GF-D8 (cell line): ENCODE results near the gene CNOT3.

Experiments used
- DNase-seq: peaks from one replicate; lab custom pipeline; 2025; lab: John Stamatoyannopoulos, UW

The CNOT3 gene

GRCh38 chr19:54121259-54121658, 16.3 kb upstream of the CNOT3 start:
- no peak for DNase-seq

- no peak for DNase-seq
These were observed 13.9 kb upstream of the CNOT3 start for GRCh38 chr19:54123682-54124081.

DNA sequence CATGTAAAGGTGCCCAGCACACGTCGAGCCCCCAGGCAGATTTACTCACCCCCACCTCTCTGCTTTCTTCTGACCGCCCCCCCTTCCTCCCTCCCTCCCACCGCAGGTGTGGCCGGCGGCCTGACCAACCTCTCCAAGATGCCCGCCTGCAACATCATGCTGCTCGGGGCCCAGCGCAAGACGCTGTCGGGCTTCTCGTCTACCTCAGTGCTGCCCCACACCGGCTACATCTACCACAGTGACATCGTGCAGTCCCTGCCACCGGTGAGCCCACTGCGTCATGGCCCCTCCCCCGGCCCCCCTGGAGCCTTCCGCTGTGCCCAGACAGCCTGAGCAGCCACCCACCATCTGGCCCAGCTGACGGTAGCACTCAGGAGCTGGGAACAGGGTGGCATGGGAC, 13.2 kb upstream of the CNOT3 start:
- no peak for DNase-seq

DNA sequence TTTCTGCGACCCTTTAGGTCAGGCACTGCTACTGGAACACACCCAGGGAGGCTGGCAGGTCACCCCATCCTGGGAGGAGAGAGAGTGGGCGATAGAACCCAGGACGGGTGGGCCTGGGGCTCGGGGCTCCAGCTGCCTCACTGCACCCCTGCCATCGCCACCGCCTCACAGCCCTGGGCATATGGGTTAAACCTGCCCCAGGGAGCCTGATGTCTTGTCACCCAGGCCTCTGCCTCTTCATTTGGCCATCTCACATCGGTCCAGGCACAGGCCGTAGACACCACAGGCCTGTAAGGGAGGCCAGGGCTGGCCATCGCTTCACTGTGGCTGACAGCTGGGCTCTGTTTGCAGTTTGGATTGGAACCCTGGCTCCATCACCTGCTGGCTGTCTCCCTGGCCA, 11.8 kb upstream of the CNOT3 start:
- DNase-seq: no peak

- no peak for DNase-seq
These were observed 9.7 kb upstream of the CNOT3 start for GRCh38 chr19:54127688-54128440.

- no peak for DNase-seq
These were observed 9.2 kb upstream of the CNOT3 start for GRCh38 chr19:54128441-54128725.

DNA sequence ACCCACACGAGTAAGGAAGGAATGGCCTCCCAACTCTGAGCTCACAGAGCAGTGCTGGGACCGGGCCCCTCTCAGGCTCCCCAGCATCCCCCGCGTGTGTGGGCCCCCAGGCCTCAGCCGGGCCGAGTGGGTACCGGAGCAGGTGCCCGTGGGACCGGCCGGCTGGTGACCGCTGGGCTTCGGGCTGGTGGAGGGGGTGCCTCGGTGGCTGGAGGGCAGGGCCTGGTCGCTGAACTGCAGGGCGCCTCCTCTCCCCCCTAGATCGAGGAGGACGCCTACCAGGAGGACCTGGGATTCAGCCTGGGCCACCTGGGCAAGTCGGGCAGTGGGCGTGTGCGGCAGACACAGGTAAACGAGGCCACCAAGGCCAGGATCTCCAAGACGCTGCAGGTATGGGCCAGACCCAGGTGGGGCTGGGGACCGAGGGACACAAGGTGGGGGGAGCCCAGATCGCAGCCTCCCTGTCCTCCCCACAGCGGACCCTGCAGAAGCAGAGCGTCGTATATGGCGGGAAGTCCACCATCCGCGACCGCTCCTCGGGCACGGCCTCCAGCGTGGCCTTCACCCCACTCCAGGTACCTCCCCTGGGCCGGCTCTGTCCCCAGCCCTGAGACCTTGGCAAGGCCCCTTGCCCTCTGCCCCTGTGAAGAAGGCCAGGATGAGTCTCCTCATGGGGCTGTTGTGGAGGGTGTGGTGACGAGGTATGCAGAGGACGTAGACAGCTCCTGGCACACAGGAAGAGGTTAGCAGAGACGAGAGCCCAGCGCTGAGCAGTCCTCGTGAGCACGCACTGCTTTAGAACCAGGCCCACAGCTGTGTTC, 8.6 kb upstream of the CNOT3 start:
- DNase-seq: no peak

DNA sequence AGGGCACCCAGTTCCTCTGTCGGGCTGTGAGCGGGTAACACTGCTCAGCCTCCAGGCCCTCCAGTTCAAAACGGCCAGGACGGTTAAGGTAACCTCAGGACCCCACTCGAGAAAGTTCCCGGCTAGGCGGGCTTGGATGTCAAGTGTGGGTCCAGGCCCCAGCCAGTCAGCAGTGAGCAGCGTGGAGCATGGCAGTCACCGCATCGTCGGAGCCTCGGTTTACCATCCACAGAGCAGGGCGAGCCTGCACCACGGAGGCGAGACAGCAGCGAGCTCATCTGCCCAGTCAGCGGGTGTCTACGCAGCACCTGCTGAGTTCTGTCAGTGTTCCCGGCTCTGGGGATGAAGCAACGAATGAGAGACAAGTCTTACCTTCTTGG, 8.0 kb upstream of the CNOT3 start:
- DNase-seq: no peak

DNA sequence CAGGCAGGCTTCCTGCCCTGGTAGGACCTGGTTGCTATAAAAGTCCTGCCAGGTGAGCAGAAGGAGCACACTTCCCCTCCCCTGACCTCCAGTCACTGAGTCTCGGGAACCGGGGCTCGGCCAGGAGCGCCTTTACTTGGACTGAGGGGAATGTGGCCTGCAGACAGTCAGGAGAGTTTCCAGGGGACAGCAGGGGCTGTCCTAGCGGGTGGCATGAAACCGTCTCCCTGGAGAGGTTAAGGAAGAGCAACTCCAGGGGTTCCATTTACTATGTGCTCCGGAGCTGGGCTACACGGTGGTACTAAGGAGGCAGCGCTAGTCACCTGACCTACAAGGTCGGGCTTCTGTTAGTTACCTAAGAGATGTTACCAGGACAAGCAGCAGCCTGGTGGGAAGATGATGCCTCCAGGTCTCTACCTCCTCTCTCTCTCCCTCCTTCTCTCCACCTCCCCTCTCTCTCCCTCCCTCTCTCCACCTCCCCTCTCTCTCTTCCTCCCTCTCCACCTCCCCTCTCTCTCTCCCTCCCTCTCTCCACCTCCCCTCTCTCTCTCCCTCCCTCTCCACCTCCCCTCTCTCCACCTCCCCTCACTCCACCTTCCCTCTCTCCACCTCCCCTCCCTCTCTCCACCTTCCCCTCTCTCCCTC, 4.1 kb upstream of the CNOT3 start:
- DNase-seq: peak; percentile 60

DNA sequence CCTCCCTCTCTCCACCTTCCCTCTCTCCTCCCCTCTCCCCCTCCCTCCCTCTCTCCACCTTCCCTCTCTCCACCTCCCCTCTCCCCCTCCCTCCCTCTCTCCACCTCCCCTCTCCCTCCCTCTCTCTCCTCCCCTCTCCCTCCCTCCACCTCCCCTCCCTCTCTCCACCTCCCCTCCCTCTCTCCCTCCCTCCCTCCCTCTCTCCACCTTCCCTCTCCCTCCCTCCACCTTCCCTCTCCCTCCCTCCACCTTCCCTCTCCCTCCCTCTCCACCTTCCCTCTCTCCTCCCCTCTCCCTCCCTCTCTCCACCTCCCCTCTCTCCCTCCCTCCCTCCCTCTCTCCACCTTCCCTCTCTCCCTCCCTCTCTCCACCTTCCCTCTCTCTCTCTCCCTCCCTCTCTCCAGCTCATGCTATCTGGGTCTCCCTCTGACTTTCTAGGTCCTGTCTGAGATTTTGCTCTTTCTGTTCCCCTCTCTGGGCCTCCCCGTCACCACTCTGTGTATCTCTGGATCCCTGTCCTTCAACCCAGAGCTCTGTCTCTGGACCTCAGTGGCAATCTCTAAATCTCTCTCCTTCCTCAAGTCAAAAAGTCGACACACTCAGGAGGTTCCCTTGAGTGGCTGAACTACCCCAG, 3.5 kb upstream of the CNOT3 start:
- DNase-seq: no peak

- no peak for DNase-seq
These were observed 1.3 kb upstream of the CNOT3 start for GRCh38 chr19:54136086-54136863.

DNA sequence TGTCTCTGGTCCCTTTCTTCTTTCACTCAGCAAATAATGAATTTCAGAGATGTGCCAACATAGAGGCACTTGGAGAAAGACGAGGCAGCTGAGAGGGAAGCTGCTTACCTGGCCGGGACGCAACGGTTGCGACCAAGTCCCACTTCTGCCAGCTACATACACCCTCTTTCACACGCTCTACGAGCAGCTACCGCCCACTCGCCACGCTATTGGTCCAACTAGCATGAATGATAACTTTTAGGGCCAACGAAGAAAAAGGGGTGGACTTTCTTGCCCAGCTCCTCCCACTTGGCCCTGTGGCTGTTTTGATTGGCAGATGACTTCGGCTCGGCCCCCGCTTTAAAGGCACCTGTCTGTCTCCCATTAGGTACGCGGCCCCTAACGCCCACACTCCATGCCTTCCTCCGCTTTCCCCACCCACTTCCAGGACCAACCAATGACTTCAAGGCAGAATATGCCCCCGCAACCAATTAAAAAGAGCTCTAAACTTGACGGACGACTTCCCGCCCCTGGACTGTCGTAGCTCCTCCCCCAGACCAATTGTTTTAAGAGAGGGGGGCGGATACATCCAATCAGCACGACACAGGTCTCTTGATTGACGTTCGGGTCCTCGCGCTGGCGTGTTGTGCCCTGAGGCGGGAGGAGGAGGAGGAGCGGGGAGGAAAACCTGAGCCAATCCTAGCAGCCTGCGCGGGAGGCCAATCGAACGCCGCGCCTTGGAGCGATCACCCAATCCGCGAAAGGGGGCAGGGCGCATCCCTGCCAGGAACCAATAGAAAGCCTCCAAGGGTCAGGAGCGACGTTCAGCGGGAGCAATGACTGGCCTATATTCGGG, 481 bp upstream of the CNOT3 start:
- peak; percentile 100 for DNase-seq

GRCh38 chr19:54138489-54139256, 1.1 kb downstream of the CNOT3 start:
- DNase-seq: no peak

DNA sequence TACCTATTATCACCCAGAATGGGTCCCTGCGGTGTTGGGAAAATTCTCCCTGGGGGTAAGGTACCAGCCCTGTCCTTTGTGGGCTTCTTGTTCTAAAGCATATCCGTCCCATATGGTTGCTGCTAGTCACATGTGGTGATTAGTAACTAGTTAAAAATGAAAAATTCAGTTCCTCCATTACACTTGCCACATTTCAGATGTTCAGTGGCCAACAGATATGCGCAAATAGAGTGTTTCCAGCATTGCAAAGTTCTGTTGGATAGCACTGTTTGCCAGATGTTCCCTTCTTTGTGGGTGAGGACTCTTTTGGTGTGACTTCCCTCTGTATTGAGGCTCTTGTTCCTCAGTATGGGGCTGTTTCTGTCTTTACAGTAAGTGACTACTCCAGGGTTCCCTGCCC, 3.8 kb downstream of the CNOT3 start:
- DNase-seq: no peak

- DNase-seq: no peak
These were observed 4.7 kb downstream of the CNOT3 start for GRCh38 chr19:54142166-54142780.

- no peak for DNase-seq
These were observed 8.1 kb downstream of the CNOT3 start for GRCh38 chr19:54145541-54146158.

DNA sequence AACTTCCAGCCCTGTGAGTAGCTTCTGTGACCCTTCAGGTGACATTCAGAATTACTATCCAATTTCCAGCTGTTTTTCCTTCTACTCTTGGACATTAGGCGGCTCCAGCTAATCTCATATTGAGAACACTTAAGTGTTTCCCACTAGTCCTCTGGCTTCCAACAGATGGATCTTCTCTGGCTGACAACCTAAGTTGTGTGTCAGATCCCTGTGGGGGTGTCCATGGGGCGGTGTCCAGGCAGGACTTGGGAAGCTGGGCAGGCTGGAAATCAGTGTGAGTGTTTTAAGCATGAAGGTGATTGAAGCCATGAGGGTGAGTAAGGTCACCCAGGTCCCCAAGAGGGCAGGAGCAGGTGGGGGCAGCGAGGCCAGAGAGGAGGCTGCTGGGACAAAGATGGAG, 10.1 kb downstream of the CNOT3 start:
- DNase-seq: no peak

DNA sequence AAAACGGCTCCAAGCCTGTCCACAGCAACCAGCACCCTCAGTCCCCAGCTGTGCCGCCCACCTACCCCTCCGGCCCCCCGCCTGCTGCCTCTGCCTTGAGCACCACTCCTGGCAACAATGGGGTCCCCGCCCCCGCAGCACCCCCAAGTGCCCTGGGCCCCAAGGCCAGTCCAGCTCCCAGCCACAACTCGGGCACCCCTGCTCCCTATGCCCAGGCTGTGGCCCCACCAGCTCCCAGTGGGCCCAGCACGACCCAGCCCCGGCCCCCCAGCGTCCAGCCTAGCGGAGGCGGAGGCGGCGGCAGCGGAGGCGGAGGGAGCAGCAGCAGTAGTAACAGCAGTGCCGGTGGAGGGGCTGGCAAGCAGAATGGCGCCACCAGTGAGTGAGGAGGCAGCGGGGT, 10.6 kb downstream of the CNOT3 start:
- DNase-seq: no peak

DNA sequence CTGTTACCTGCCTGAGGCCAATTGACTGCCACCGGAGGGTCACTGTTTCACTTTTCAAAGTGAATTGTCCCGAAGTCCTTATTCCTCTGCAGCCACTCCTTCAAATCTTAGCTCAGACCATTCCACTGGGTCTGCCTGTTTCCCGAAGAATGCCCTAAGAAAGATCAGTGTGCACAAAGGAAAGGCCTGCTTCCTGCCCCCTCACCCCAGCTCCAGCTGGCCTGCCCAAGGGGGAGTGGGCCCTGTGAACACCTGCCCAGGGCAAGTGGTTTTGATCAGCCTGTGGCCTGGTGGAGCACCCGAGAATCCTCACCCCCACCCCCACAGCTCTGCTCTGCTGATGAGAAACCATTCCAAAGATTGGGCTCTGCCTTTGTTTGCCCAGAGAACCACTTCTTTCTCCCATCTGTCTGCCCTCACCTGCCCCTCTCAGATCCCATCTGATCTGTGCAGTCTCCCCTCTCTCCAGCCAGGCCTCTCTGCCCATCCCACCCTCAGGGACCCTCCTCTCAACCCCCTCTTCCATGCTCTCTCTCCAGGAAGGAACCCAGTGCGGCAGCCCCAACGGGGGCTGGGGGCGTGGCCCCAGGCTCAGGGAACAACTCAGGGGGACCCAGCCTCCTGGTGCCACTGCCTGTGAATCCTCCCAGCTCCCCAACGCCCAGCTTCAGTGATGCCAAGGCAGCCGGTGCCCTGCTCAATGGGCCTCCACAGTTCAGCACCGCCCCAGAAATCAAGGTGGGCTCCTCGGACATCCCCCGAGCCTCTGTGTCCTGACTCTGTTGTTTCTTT, 11.7 kb downstream of the CNOT3 start:
- no peak for DNase-seq
